ENCODE data around the gene NARF.

- TF ChIP-seq, protein P1, sequence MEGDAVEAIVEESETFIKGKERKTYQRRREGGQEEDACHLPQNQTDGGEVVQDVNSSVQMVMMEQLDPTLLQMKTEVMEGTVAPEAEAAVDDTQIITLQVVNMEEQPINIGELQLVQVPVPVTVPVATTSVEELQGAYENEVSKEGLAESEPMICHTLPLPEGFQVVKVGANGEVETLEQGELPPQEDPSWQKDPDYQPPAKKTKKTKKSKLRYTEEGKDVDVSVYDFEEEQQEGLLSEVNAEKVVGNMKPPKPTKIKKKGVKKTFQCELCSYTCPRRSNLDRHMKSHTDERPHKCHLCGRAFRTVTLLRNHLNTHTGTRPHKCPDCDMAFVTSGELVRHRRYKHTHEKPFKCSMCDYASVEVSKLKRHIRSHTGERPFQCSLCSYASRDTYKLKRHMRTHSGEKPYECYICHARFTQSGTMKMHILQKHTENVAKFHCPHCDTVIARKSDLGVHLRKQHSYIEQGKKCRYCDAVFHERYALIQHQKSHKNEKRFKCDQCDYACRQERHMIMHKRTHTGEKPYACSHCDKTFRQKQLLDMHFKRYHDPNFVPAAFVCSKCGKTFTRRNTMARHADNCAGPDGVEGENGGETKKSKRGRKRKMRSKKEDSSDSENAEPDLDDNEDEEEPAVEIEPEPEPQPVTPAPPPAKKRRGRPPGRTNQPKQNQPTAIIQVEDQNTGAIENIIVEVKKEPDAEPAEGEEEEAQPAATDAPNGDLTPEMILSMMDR (conservative IDR thresholded peaks at IDR 0.05; ENCODE audit: low read length) = no peak
- TF ChIP-seq EZH2phosphoT487 (IDR thresholded peaks at IDR 0.05; ENCODE audit: borderline replicate concordance, low read depth, low read length) = no peak
Observed at GRCh38 chr17:82489851-82490511, 31.4 kb downstream of the NARF start.
